Stimulated activated CD4-positive, alpha-beta T cell treated with anti-CD3 and anti-CD28 coated beads, Interleukin-4, amount 100 ng/mL, for 24 hours (primary cell): ENCODE data around the gene PES1.
"Not testable (repeated sequence)": the region's sequence is repeated elsewhere in the genome, so short reads cannot be mapped to it uniquely, and the experiment has no call there.

Source experiments
- DNase-seq: peaks from one replicate; pipeline ENCODE4 v3.0.0-alpha.2; 2020

The PES1 gene

DNA sequence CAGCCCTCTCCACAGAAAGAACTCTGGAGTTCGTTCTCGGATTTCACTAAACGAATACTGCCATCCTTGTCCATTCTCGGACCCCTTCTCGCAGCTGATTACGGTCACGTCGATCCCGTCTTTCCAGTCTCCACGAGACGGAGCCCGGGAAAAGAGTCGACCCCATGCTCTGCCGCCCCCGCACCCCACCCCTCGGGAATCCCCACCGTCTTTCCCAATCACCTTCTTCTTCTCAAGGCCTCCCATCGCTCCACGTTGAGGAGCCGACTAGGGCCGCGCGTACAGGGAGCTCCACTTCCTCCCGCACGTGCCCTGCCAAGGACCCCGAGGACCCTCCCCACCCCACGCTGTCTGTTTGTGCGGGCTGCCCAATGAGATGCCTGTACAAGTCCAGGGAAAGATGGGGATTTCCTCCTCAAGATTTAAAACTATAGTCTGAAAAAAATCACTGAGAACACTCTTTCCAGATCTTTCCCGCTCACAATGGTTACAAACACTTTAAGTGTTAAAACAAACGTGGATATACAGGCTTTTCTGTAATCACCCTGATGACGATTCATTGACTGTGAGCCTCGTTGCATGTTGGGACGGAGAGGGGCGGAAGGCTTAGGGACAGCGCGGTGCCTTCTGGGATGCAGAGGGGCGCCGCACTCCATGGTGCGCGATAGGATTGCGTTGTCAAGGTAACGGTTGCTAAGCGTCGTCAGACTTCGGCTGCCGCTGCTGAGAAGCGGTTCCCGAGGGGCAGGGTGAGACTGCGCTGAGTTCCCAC lies at the start of gene PES1:
TSS of gene PES1 (minus strand) at position 323 of the 772 bp plus-strand sequence. CDS start at position 246, 77 bp downstream.
- peak; percentile 95 for DNase-seq

DNA sequence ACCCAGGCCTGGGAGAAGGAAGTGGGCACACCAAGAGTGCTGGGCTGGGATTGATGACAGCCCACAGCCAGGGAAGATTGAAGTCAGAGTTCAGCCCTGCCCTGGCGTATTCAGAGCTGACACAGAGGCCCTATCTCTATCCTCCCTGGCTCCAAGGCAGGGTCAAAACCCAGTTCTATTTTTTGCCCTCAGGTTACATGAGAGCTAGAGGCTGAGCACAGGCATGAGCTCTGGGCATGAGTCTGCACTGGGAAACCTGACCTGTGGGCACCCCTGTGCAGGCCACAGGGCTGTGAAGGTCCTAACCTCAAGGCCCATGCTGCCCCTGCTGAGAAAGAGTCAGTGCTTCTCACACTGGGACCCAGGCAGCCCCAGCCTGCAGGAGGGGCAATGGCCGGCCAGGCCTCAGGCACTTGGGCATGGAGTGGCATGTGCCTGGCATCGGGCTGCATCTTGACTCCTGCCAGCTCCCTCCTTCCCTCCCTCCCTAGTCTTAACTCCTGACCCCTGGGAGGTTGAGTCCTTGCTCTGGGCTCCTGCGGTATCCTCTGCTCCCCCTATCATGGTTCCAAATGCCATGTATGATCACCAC lies 49.2 kb upstream of the PES1 start:
- DNase-seq, result no peak

DNA sequence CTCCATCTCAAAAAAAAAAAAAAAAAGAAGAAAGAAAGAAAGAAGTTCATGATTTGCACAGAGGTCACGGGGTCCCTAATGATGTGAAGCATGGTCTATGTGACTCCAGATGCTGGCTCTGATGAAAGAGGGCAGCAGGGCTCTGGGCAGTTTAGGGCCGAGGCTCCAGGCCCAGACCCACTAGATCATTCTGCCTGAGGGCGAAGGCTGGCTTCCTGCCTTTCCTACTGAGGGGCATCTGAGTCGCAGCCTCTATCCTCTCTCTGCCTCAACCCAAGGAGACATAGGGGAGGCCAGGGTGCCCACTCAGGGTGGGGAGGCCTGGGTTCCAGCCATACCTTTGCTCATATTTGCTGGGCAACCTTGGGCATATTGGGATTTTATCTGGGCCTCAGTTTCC lies 48.7 kb upstream of the PES1 start:
- no peak for DNase-seq

DNA sequence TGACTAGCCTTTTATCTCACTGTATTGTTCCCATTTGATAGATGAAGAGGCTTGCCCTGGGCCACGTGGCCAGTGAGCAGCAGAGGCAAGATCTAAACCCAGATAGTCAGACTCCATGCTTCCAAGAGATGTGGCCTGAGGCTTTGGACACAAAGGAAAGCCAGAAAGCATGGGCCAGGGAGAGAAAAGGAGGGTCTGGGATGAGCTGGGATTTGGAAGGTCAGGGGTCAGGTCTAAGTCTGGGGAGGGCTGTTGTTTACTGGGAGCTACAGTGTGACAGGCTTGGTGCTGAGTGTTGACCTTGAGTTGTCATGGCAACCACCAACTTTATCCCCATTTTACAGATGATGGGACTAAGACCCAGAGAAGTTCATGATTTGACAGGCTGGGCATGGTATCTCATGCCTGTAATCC lies 46.0 kb upstream of the PES1 start:
- DNase-seq, result no peak

DNA sequence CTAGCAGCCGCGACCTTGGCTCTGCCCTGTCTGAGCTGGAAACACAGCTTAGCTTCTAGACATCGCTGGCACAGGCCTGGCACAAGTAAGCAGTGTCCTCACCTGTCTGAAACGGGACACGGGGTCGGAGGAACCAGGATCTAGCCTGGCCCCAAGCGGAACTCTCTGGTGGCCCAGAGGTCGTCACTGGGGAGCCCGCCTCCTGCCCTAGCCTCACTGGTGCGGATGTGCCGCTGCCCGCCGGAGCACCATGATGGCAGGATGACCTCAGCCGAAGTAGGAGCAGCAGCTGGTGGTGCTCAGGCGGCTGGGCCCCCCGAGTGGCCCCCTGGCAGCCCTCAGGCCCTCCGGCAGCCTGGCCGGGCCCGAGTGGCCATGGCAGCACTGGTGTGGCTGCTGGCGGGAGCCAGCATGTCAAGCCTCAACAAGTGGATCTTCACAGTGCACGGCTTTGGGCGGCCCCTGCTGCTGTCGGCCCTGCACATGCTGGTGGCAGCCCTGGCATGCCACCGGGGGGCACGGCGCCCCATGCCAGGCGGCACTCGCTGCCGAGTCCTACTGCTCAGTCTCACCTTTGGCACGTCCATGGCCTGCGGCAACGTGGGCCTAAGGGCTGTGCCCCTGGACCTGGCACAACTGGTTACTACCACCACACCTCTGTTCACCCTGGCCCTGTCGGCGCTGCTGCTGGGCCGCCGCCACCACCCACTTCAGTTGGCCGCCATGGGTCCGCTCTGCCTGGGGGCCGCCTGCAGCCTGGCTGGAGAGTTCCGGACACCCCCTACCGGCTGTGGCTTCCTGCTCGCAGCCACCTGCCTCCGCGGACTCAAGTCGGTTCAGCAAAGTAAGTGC lies 44.7 kb upstream of the PES1 start:
- DNase-seq, result peak; percentile 10

DNA sequence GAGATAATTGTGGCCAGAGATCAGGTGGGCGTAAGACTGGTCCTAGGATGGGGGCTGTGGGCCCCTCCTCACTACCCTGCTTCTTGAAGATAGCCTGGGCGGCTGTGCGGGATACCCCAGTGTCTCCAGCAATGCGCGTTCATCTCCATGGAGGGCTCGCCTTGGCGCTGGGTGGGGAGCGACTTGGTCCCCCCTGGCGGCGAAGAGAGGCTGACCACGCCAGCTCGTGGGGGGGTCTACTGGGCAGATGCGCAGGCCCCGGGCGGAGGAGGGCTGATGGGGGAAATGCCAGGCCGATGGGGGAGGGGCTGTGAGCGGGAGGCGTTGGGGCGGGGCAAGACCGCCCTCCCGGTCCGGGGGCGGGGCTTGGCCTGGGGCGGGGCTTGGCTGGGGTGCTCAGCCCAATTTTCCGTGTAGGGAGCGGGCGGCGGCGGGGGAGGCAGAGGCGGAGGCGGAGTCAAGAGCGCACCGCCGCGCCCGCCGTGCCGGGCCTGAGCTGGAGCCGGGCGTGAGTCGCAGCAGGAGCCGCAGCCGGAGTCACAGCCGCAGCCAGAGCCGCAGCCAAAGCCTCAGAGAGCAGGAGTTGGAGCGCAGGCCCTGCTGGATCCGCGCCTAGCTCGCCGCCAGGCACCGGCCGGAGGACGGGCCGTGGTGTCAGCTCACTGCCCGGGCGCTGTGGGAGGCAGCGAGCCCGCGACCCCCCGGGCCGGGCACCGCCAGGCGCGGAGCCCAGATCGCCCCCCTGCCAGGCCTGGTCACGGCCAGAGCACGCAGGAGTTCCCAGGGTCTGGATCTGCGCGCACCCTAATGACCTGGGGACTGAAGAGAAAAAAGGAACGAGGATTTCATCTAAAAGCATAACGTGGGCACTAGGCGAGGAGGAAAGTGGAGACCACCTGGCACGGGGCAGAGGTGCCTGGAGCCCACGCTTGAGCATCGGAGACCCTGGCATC lies 43.8 kb upstream of the PES1 start, which contains the start of gene SLC35E4:
TSS of gene SLC35E4 (plus strand) at position 509 of the 953 bp plus-strand sequence. CDS start 670 bp downstream, outside the sequence.
- peak; percentile 95 for DNase-seq

DNA sequence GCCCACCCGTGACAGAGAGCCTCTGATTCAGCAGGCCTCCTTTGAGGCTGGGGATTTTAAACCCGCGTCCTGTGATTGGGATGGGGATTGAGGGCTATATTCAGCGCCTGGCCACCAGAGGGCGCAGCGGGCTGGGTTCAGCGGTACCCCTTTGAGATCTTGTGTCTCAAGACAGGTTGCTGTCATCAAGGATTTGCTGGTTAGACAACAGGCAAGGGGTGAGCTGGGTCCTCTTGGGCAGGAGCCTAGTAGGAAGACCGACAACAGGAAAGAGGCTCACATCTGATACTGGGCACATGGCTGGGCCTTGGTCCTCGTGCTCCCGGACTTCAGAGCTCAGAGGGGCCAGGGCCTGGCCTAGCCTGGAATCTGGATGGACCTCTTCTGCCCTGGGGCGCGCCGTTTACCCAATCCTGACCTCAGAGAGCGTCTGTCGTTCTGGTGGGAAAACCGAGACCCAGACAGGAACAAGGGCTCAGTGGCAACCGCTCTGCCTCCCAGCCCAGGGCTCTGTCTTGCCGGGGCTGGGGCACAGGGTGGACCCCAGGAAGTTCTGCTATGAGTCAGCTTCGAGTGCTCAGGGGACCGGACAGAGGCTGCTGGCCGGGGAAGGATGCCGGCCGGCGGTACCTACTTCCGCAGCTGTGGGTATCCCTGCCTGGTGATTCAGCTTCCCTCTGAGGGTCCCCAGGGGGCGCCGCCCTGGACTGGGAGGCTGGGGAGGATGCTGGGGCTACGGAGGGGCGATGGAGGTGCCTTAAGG lies 42.9 kb upstream of the PES1 start:
- DNase-seq, result peak; percentile 93

DNA sequence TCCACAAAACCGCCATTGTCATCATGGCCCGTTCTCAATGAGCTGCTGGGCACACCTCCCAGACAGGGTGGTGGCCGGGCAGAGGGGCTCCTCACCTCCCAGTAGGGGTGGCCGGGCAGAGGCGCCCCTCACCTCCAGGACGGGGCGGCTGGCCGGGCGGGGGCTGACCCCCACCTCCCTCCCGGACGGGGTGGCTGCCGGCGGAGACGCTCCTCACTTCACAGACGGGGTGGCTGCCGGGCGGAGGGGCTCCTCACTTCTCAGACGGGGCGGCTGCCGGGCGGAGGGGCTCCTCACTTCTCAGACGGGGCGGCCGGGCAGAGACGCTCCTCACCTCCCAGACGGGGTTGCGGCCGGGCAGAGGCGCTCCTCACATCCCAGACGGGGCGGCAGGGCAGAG lies 39.8 kb upstream of the PES1 start:
- DNase-seq, result not testable (repeated sequence)

DNA sequence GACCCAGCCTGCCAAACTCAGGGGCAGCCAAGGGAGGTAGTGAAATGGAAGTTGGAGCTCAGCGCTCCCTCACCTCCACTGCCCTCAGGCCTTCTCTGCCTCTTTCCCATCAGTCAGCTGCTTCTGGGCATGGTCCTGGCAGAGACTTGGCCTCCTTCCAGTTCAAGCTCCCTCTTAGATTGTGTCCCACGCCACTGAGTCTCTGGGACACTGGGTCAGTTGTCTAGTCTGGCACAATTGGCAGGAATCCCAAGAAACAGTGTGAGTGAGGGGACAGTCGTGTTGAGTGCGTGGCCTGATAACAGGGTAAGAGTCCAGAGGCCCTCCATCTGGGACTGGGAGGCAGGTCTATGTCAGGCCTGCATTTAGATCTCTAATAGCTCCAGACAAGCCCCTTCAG lies 36.8 kb upstream of the PES1 start:
- no peak for DNase-seq

DNA sequence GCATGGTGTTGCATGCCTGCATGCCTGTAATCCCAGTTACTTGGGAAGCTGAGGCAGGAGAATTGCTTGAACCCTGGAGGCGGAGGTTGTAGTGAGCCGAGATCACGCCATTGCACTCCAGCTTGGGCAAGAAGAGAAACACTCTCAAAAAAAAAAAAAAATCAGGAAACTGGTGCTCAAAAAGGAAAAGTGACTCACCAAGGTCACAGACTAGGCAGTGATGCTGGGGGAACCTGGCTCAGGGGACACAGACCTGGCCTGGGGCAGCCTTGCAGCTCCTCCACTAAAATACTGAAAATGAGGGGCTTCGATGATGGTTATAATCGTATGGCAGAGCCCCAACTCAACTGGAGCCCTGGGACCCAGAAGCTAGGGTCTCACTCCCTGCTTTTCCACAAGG lies 35.8 kb upstream of the PES1 start:
- no peak for DNase-seq

DNA sequence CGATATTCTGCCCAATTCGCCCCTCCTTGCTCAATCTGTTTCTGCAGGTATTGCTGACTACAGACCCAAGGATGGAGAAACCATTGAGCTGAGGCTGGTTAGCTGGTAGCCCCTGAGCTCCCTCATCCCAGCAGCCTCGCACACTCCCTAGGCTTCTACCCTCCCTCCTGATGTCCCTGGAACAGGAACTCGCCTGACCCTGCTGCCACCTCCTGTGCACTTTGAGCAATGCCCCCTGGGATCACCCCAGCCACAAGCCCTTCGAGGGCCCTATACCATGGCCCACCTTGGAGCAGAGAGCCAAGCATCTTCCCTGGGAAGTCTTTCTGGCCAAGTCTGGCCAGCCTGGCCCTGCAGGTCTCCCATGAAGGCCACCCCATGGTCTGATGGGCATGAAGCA lies 34.7 kb upstream of the PES1 start:
- DNase-seq, result no peak

DNA sequence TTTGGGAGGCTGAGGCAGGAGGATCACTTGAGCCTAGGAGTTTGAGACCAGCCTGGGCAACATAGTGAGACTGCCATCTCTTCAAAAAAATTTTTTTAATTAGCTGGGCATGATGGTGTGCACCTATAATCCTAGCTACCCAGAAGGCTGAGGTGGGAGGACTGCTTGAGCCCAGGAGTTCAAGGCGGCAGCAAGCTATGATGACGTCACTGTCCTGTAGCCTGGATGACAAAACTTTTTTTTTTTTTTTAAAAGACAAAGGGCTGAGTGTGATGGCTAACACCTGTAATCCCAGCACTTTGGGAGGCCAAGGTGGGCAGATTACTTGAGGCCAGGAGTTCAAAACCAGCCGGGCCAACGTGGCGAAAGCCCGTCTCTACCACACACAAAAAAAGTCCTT lies 28.2 kb upstream of the PES1 start:
- DNase-seq, result not testable (repeated sequence)

DNA sequence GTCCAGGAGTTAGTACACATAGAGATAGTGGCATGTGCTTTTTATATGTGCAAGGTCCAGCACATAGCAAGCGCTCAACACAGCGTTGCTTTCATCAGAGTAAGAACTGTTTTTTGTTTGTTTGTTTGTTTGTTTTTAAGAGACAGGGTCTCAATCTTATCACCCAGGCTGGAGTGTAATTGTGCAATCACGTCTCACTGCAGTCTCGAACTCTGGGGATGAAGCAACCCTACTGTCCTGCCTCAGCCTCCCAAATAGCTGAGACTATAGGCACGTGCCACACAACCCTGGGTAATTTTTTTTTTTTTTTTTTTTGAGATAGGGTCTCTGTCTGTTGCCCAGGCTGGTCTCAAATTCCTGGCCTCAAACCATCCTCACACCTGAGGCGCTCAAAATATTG lies 26.1 kb upstream of the PES1 start:
- no peak for DNase-seq

DNA sequence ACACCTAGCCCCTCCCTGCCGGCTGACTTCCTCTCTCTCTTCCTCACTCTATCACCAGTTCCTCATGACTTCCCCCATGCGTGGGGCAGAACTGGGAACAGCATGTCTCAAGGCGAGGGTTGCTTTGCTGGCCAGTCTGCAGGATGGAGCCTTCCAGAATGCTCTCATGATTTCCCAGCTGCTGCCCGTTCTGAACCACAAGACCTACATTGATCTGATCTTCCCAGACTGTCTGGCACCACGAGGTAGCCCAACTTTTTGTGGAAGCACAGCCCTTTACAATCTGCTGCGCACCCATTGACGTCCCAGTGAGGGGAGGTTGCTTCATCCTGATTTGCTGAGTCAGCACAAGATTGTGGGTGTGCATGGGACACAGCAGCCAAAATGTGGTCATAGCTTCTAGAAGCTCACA lies 23.8 kb upstream of the PES1 start:
- DNase-seq, result no peak

DNA sequence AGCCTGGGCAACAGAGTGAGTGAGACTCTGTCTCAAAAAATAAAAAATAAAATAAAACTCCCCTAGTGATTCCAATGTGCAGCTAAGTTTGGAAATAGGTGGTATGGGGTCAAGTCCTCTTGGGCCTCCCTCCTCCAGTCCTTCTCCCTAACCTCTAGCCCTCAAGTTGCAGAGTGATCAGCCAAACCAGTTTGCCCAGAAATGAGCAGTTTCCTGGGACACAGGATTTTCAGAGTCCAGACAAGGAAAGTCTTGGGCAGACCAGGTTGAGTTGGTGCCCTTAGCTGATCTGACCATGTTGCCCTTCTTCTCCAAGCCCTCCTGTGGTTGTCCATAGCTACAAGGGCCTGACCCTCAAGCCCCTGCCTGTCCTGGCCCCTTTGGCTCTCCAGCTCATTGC lies 23.2 kb upstream of the PES1 start:
- DNase-seq, result no peak

DNA sequence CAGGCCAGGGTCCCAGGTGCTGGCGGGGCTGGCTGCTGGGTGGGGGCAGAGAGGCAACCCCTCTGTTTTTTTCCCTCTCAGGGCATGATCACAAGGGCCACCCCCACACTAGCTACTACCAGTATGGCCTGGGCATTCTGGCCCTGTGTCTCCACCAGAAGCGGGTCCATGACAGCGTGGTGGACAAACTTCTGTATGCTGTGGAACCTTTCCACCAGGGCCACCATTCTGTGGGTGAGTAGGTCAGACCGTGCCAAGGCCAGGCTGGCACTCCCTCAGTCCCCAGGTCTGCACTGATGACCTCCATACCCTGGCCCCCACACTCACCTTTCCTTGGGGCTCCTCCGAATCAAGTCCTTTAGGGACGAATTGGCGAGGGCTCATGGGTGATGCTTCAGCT lies 22.6 kb upstream of the PES1 start:
- no peak for DNase-seq

DNA sequence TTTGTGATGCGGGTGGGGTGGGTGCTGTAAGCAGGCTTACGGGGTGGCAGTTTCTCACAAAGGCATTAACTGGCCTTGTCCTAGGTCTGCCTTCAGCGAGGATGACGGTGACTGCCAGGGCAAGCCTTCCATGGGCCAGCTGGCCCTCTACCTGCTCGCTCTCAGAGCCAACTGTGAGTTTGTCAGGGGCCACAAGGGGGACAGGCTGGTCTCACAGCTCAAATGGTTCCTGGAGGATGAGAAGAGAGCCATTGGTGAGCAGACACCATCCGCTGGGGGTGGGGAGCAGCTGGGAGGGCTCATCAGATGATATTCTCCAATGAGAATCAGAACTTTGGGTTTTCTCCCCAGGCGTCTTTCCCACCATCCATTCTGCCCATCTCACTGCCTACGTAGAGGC lies 21.1 kb upstream of the PES1 start:
- no peak for DNase-seq

DNA sequence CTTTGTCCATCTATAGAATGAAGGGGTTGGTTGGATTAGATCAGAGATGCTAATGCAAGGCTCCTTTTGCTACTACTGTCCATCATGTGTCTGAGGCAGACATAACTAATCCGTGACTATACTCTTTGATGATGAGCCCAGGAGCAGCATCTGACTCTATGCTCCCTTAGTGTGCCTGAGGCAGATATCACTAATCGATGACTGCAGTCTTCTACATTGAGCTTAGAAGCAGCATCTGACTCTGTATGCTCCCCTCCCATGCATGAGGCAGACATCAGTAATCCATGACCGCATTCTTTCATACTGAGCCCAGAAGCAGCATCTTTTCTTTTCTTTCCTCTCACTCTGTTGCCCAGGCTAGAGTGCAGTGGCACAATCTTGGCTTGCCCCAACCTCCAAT lies 19.5 kb upstream of the PES1 start:
- no peak for DNase-seq

DNA sequence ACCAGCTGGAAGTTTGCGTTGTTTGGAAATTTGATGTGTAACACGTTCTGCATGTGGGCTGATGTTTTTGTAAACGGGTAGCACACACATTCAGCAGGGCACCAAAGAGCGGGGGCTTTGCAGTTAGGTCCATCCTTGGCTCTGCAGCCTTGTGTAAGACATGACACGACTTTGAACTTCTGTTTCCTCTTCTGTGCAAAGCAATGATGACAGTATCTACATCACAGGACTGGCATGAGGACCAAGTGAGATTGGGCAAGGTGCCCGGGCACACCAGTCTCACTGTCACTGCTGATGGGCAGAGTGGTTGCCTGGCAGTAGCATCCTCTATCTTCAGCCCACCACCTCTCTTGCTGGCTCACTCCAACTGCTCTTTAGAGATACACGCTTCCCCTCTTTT lies 18.6 kb upstream of the PES1 start:
- no peak for DNase-seq

DNA sequence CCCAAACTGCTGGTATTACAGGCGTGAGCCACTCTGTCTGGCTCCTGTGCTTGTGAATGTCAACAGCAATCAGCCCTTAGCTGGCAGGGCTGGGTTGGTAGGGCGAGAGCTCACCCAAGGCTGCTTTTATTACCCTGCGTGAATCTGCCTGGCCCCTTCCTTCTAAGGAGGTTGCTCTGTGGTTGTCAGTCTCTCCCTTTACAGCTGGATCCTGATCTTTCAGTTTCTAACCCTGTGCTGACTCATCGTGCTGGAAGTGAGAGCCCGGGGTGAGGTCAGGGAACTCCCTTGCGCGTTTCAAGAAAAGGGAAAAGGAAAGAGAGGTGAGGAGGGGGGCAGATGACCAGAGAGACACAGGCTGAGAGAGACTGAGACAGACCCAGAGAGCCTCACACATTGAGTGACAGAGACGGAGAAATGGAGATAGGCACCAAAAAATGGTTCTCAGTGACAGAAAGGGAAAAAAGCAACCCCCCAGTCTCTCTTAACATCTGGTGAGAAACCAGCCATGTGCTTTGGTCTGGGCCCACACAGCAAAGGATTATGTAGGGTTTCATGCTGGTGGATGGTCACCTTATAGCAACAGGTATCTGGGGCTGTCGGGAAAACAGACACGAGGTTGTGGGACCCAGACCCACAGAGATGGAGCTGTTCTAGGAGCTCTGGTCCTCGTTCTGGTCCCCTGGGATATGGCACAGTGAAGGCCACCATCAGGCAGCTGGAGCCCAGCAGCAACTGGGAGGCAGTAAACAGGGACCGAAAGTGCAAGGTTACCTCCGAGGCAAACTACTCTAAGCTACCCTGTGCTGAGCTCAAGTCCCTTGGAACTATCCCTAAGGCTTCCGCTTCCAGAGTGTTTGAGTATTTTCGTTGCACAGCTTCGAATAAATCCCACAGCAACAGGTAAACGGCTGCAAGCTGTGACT lies 17.8 kb upstream of the PES1 start:
- DNase-seq, result peak; percentile 26

DNA sequence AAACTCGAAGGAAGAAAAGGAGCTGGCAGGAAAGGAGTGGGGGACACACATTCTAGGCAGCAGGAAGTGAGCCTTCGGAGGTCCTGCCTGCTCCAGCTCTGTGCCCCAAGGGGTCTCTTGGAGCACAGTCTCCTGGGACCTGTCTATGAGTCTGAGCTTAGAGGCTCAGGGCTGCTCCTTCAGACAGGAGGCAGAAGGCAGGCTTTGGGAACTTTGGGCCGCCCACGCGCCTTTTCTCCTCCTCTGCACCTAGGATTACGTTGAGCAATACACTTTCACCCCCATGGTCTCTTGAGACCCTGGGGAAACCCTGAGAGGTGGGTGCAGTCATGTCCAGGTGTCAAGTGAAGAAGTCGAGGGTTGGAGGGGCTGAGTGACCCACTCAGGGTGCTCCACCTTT lies 16.2 kb upstream of the PES1 start:
- DNase-seq, result no peak
